K562 (cell line): Measurements from ENCODE around the gene TNFAIP3. TPM values are rescaled to one million over a fixed set of nuclear protein-coding genes. Genes with fewer than 3 reads are reported as not detected.

Experiments used
- ARID1B ChIP-seq: fragments of 450-650 bp; IDR thresholded peaks from 2 replicates; pipeline ENCODE4 v1.6.1; 2016; ENCODE audit warnings: antibody characterized with exemption, mild to moderate bottlenecking, inconsistent platforms
- BMI1 ChIP-seq: fragments of 150-350 bp; IDR thresholded peaks from 2 replicates; pipeline ENCODE4 v1.6.1; 2014; ENCODE audit warnings: low read length
- DPF2 ChIP-seq: fragments of 450-650 bp; IDR thresholded peaks from 2 replicates; pipeline ENCODE4 v1.6.1; 2016
- EP400 ChIP-seq: fragments of 450-650 bp; IDR thresholded peaks from 2 replicates; pipeline ENCODE4 v1.6.1; 2017; ENCODE audit warnings: antibody characterized with exemption, mild to moderate bottlenecking, moderate library complexity
- FUS ChIP-seq: fragments of 200-400 bp; formaldehyde crosslinking; optimal IDR thresholded peaks from 2 replicates; pipeline ENCODE3; 2017; ENCODE audit warnings: low read depth, low read length
- GATAD2A ChIP-seq: fragments of 450-650 bp; IDR thresholded peaks from 2 replicates; pipeline ENCODE4 v1.6.1; 2017
- IRF2 ChIP-seq: sonication (generic); formaldehyde crosslinking; IDR thresholded peaks from 2 replicates; pipeline ENCODE4 v1.8.1; 2022; ENCODE audit warnings: mild to moderate bottlenecking, missing genetic modification reagents
- MEIS2 ChIP-seq: fragments of 450-650 bp; IDR thresholded peaks from 2 replicates; pipeline ENCODE4 v1.6.1; 2014; ENCODE audit warnings: mild to moderate bottlenecking; ENCODE audit not compliant: partially characterized antibody
- MTA3 ChIP-seq: fragments of 450-650 bp; formaldehyde crosslinking; IDR thresholded peaks from 2 replicates; pipeline ENCODE4 v1.6.1; 2017; ENCODE audit warnings: mild to moderate bottlenecking, borderline replicate concordance
- NFIC ChIP-seq: fragments of 450-650 bp; IDR thresholded peaks from 2 replicates; pipeline ENCODE4 v1.6.1; 2017; ENCODE audit warnings: mild to moderate bottlenecking, inconsistent platforms
- polyA plus RNA-seq, 8 experiments: library from polyadenylated mRNA; depleted of rRNA in 4 of 8; stranded (reverse) in 5 of 8; unstranded in 3 of 8; fragments of >200 nt; fragmentation: Nextera tagmentation in 2 of 8; fragmentation: Illumina TruSeq in 1 of 8; extraction: Ambion mirVana in 2 of 8; extraction: Trizol in 1 of 8; gene quantifications; 2 replicates each; pipeline versions ENCODE4 v1.2.1 to v1.2.3, GENCODE V29; 2011 to 2014; ENCODE audit warnings: inconsistent platforms in 1 of 8, missing spikeins in 1 of 8
- total RNA-seq, 7 experiments: library from RNA; depleted of rRNA in 6 of 7; stranded (reverse); fragments of >200 nt in 6 of 7; fragmentation: Illumina TruSeq in 2 of 7; extraction: Trizol in 2 of 7; gene quantifications; 2 replicates each; pipeline versions ENCODE4 v1.2.1 to v1.2.3, GENCODE V29; 2011 to 2021; ENCODE audit warnings: low replicate concordance in 1 of 7
- TF ChIP-seq, protein P1 (sequence below), 2 experiments: fragments of 450-650 bp; IDR thresholded peaks; 2 replicates each; pipeline ENCODE4 v1.6.1; 2018; ENCODE audit warnings: mild to moderate bottlenecking in 2 of 2, low read depth in 1 of 2; ENCODE audit not compliant: partially characterized antibody in 2 of 2
- TF ChIP-seq, protein P2 (sequence below), 2 experiments: fragments of 450-650 bp in 1 of 2; sonication (generic) in 1 of 2; formaldehyde crosslinking in 1 of 2; IDR thresholded peaks in 1 of 2; conservative IDR thresholded peaks in 1 of 2; 2 replicates each; pipeline versions ENCODE4 v1.6.1 to v1.8.1; 2016 to 2023; ENCODE audit warnings: mild to moderate bottlenecking in 2 of 2, moderate library complexity in 2 of 2, inconsistent platforms in 1 of 2, missing genetic modification reagents in 1 of 2
- TF ChIP-seq, protein P3 (sequence below), 2 experiments: IDR thresholded peaks in 1 of 2; conservative IDR thresholded peaks in 1 of 2; 2 replicates each; pipeline ENCODE4 v1.6.1; 2016; ENCODE audit warnings: low read depth in 2 of 2, mild to moderate bottlenecking in 1 of 2, missing compliant biosample characterization in 1 of 2, missing genetic modification characterization in 1 of 2, moderate library complexity in 1 of 2
- TF ChIP-seq, protein P4 (sequence below): IDR thresholded peaks from 2 replicates; pipeline ENCODE4 v1.6.1; 2012; ENCODE audit warnings: low read depth, low read length, improper control_type of control experiment, borderline replicate concordance
- TF ChIP-seq, protein P5 (sequence below): fragments of 250-450 bp; sonication (Bioruptor Pico); IDR thresholded peaks from 2 replicates; pipeline ENCODE4 v1.4.0; 2020; ENCODE audit warnings: mild to moderate bottlenecking, moderate library complexity

Gene TNFAIP3
- total and polyA plus RNA-seq, 9 of the 15 experiments (the other 6 are each of a cell fraction or from before 2014, with no cell fraction given): 0.79 to 17.0 (median 6.4) TPM

DNA sequence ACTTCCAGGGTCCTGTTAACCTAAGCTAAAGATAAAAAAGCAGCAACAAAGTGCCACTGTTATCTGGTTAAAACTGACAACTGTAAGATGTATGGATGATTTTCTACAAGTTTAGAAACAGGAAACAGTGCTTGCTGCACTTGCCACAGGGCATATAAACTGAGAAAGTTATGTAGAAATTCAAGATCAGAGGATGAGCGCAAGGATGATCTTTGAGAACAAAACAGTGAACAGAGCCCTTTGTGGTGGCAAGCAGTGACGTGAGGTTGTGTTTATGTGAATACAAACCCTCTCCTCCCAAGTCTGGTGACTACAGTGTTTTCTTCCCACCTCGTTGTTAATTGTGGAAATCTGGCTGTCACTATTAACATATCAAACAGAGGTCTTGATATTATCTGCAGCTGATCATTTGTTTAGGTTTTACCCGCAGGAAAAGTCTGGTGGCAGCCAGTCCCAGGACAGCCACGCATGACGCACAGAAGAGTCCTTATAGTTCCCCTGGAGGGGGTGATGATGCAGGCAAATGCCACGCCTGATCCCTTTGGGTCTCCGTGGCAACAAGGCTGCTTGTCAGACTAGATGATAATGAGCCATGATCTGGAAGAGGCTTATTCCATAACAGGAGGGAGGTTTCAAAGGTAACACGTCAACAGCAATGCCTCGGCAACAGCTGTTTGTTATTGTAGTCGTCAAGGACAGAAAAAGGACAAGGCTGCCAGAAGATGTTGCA lies 43.1 kb upstream of the TNFAIP3 start (continued):
- TF ChIP-seq, protein P1, sequence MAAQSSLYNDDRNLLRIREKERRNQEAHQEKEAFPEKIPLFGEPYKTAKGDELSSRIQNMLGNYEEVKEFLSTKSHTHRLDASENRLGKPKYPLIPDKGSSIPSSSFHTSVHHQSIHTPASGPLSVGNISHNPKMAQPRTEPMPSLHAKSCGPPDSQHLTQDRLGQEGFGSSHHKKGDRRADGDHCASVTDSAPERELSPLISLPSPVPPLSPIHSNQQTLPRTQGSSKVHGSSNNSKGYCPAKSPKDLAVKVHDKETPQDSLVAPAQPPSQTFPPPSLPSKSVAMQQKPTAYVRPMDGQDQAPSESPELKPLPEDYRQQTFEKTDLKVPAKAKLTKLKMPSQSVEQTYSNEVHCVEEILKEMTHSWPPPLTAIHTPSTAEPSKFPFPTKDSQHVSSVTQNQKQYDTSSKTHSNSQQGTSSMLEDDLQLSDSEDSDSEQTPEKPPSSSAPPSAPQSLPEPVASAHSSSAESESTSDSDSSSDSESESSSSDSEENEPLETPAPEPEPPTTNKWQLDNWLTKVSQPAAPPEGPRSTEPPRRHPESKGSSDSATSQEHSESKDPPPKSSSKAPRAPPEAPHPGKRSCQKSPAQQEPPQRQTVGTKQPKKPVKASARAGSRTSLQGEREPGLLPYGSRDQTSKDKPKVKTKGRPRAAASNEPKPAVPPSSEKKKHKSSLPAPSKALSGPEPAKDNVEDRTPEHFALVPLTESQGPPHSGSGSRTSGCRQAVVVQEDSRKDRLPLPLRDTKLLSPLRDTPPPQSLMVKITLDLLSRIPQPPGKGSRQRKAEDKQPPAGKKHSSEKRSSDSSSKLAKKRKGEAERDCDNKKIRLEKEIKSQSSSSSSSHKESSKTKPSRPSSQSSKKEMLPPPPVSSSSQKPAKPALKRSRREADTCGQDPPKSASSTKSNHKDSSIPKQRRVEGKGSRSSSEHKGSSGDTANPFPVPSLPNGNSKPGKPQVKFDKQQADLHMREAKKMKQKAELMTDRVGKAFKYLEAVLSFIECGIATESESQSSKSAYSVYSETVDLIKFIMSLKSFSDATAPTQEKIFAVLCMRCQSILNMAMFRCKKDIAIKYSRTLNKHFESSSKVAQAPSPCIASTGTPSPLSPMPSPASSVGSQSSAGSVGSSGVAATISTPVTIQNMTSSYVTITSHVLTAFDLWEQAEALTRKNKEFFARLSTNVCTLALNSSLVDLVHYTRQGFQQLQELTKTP (IDR thresholded peaks at IDR 0.05; ENCODE audit: low read depth in 1 of 2, partially characterized antibody in 2 of 2): no peak
- 0 out of 2 replicates have a peak, but pooled peaks have one; percentile 25 for TF ChIP-seq MTA3
- TF ChIP-seq, protein P2, sequence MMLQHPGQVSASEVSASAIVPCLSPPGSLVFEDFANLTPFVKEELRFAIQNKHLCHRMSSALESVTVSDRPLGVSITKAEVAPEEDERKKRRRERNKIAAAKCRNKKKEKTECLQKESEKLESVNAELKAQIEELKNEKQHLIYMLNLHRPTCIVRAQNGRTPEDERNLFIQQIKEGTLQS (IDR thresholded peaks at IDR 0.05): peak; percentile 58
- TF ChIP-seq, protein P2 (CRISPR knock-in tag; conservative IDR thresholded peaks at IDR 0.05): no peak
- TF ChIP-seq EP400: peak; percentile 24; the same call in 1 of the 2 replicates
- TF ChIP-seq NFIC: no peak
- TF ChIP-seq, protein P3, sequence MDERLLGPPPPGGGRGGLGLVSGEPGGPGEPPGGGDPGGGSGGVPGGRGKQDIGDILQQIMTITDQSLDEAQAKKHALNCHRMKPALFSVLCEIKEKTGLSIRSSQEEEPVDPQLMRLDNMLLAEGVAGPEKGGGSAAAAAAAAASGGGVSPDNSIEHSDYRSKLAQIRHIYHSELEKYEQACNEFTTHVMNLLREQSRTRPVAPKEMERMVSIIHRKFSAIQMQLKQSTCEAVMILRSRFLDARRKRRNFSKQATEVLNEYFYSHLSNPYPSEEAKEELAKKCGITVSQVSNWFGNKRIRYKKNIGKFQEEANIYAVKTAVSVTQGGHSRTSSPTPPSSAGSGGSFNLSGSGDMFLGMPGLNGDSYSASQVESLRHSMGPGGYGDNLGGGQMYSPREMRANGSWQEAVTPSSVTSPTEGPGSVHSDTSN (CRISPR knock-in tag; IDR thresholded peaks at IDR 0.05; ENCODE audit: low read depth): no peak
- TF ChIP-seq, protein P3 (tag; conservative IDR thresholded peaks at IDR 0.05; ENCODE audit: low read depth): peak; percentile 51; the same call in 1 of the 2 replicates
- TF ChIP-seq, protein P4, sequence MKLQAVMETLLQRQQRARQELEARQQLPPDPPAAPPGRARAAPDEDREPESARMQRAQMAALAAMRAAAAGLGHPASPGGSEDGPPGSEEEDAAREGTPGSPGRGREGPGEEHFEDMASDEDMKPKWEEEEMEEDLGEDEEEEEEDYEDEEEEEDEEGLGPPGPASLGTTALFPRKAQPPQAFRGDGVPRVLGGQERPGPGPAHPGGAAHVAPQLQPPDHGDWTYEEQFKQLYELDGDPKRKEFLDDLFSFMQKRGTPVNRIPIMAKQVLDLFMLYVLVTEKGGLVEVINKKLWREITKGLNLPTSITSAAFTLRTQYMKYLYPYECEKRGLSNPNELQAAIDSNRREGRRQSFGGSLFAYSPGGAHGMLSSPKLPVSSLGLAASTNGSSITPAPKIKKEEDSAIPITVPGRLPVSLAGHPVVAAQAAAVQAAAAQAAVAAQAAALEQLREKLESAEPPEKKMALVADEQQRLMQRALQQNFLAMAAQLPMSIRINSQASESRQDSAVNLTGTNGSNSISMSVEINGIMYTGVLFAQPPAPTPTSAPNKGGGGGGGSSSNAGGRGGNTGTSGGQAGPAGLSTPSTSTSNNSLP: no peak
- peak; percentile 14; the same call in 1 of the 2 replicates for TF ChIP-seq ARID1B
- TF ChIP-seq, protein P5, sequence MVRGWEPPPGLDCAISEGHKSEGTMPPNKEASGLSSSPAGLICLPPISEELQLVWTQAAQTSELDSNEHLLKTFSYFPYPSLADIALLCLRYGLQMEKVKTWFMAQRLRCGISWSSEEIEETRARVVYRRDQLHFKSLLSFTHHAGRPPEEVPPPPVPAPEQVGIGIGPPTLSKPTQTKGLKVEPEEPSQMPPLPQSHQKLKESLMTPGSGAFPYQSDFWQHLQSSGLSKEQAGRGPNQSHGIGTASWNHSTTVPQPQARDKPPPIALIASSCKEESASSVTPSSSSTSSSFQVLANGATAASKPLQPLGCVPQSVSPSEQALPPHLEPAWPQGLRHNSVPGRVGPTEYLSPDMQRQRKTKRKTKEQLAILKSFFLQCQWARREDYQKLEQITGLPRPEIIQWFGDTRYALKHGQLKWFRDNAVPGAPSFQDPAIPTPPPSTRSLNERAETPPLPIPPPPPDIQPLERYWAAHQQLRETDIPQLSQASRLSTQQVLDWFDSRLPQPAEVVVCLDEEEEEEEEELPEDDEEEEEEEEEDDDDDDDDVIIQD: no peak
- TF ChIP-seq DPF2: peak; percentile 26; the same call in 1 of the 2 replicates
- no peak for TF ChIP-seq FUS
- no peak for TF ChIP-seq IRF2 (CRISPR knock-in tag)
- TF ChIP-seq BMI1: 0 out of 2 replicates have a peak, but pooled peaks have one; percentile 23
- no peak for TF ChIP-seq GATAD2A
- TF ChIP-seq MEIS2: peak; percentile 85
